ENCODE data around the gene NDST3. TPM values are rescaled to one million over a fixed set of nuclear protein-coding genes. Genes with fewer than 3 reads are reported as not detected.
A peak's percentile ranks its signal among the peaks of the same experiment; 100 is the strongest.
"Not testable (repeated sequence)": the region's sequence is repeated elsewhere in the genome, so short reads cannot be mapped to it uniquely, and the experiment has no call there.

NDST3 gene
- total and polyA plus RNA-seq, 5 donors from 2014 or later, result not detected

GRCh38 chr4:118265312-118266144 lies 231.2 kb downstream of the NDST3 start:
- Mint-ChIP-seq H3K27me3 (peaks cover 35% of the 10 kb centered on the region), H3K27ac (no peak overlapping the region), H3K4me3 (peak overlapping the region; percentile 49 to 75 (median 70)), H3K9me3 (peaks cover 0 to 2% (median 0%) of the 10 kb centered on the region in 7 donors), H3K4me1 (peaks cover 0 to 10% (median 3%) of the 10 kb centered on the region in 4 donors), H3K36me3 (no peaks in the 10 kb centered on the region)
- peak in 1 of 3 donors; percentile 21 for DNase-seq
- Histone ChIP-seq H3K27ac (ENCODE audit: insufficient read depth, low read length, poor library complexity, severe bottlenecking) (no peak overlapping the region), H3K9me3 (ENCODE audit: control insufficient read depth in 2 of 2, low read length in 2 of 2) (no peaks in the 10 kb centered on the region), H3K4me1 (ENCODE audit: control insufficient read depth, insufficient read depth, low read length, poor library complexity, severe bottlenecking) (no peaks in the 10 kb centered on the region), H3K4me3 (ENCODE audit: low read depth, low read length) (no peak overlapping the region), H3K27me3 (ENCODE audit: control insufficient read depth, insufficient read depth, low read length) (peaks cover 6% of the 10 kb centered on the region), H3K36me3 (ENCODE audit: control insufficient read depth, insufficient read depth, low read length) (no peaks in the 10 kb centered on the region)
- ATAC-seq (ENCODE audit: low read depth in 2 of 2), result peak in 1 of 2 donors; percentile 19

- DNase-seq; H3K36me3 Mint-ChIP-seq; H3K9me3 Mint-ChIP-seq; H3K27me3 ChIP-seq (ENCODE audit: control insufficient read depth, insufficient read depth, low read length); ATAC-seq (ENCODE audit: low read depth in 2 of 2); H3K27ac Mint-ChIP-seq; H3K27ac ChIP-seq (ENCODE audit: insufficient read depth, low read length, poor library complexity, severe bottlenecking); H3K4me3 ChIP-seq (ENCODE audit: low read depth, low read length); H3K36me3 ChIP-seq (ENCODE audit: control insufficient read depth, insufficient read depth, low read length); H3K4me1 ChIP-seq (ENCODE audit: control insufficient read depth, insufficient read depth, low read length, poor library complexity, severe bottlenecking); H3K9me3 ChIP-seq (ENCODE audit: control insufficient read depth in 2 of 2, low read length in 2 of 2): not testable (repeated sequence)
- H3K4me3 Mint-ChIP-seq, result peak overlapping the region; percentile 4 to 75 (median 25)
- H3K27me3 Mint-ChIP-seq, result peaks cover 37% of the 10 kb centered on the region
- H3K4me1 Mint-ChIP-seq, result peaks cover 0 to 13% (median 3%) of the 10 kb centered on the region in 4 donors
Observed at GRCh38 chr4:118266145-118266496, 231.8 kb downstream of the NDST3 start.

GRCh38 chr4:118268780-118269179 lies 234.5 kb downstream of the NDST3 start:
- no peaks in the 10 kb centered on the region for H3K36me3 ChIP-seq (ENCODE audit: control insufficient read depth, insufficient read depth, low read length)
- Mint-ChIP-seq H3K9me3 (peaks cover 0 to 2% (median 0%) of the 10 kb centered on the region in 7 donors), H3K27ac (no peak overlapping the region), H3K27me3 (peaks cover 31% of the 10 kb centered on the region), H3K4me3 (no peak overlapping the region), H3K4me1 (peaks cover 0 to 13% (median 3%) of the 10 kb centered on the region in 4 donors), H3K36me3 (no peaks in the 10 kb centered on the region)
- peaks cover 12% of the 10 kb centered on the region for H3K27me3 ChIP-seq (ENCODE audit: control insufficient read depth, insufficient read depth, low read length)
- H3K4me1 ChIP-seq (ENCODE audit: control insufficient read depth, insufficient read depth, low read length, poor library complexity, severe bottlenecking), result no peaks in the 10 kb centered on the region
- no peak overlapping the region for H3K27ac ChIP-seq (ENCODE audit: insufficient read depth, low read length, poor library complexity, severe bottlenecking)
- ATAC-seq (ENCODE audit: low read depth in 2 of 2), result no peak
- no peak for DNase-seq
- H3K9me3 ChIP-seq (ENCODE audit: control insufficient read depth in 2 of 2, low read length in 2 of 2), result no peaks in the 10 kb centered on the region
- H3K4me3 ChIP-seq (ENCODE audit: low read depth, low read length), result no peak overlapping the region

- Mint-ChIP-seq H3K9me3 (peaks cover 0 to 2% (median 0%) of the 10 kb centered on the region in 7 donors), H3K4me1 (peaks cover 0 to 13% (median 2%) of the 10 kb centered on the region in 4 donors), H3K36me3 (no peaks in the 10 kb centered on the region), H3K27ac (no peak overlapping the region), H3K27me3 (peaks cover 19% of the 10 kb centered on the region), H3K4me3 (no peak overlapping the region)
- Histone ChIP-seq H3K27ac (ENCODE audit: insufficient read depth, low read length, poor library complexity, severe bottlenecking) (no peak overlapping the region), H3K27me3 (ENCODE audit: control insufficient read depth, insufficient read depth, low read length) (peaks cover 10% of the 10 kb centered on the region), H3K4me1 (ENCODE audit: control insufficient read depth, insufficient read depth, low read length, poor library complexity, severe bottlenecking) (no peaks in the 10 kb centered on the region), H3K4me3 (ENCODE audit: low read depth, low read length) (no peak overlapping the region), H3K9me3 (ENCODE audit: control insufficient read depth in 2 of 2, low read length in 2 of 2) (no peaks in the 10 kb centered on the region), H3K36me3 (ENCODE audit: control insufficient read depth, insufficient read depth, low read length) (no peaks in the 10 kb centered on the region)
- ATAC-seq (ENCODE audit: low read depth in 2 of 2) (peak in 1 of 2 donors; percentile 55), DNase-seq (peak in 2 of 3 donors; percentile 48 to 76)
Observed at GRCh38 chr4:118270492-118270891, 236.2 kb downstream of the NDST3 start.

GRCh38 chr4:118271788-118272187 lies 237.5 kb downstream of the NDST3 start:
- DNase-seq, result no peak
- no peaks in the 10 kb centered on the region for H3K36me3 Mint-ChIP-seq
- peaks cover 10% of the 10 kb centered on the region for H3K27me3 ChIP-seq (ENCODE audit: control insufficient read depth, insufficient read depth, low read length)
- ATAC-seq (ENCODE audit: low read depth in 2 of 2), result no peak
- H3K27ac ChIP-seq (ENCODE audit: insufficient read depth, low read length, poor library complexity, severe bottlenecking), result no peak overlapping the region
- no peak overlapping the region for H3K4me3 ChIP-seq (ENCODE audit: low read depth, low read length)
- peaks cover 11% of the 10 kb centered on the region for H3K27me3 Mint-ChIP-seq
- H3K36me3 ChIP-seq (ENCODE audit: control insufficient read depth, insufficient read depth, low read length), result no peaks in the 10 kb centered on the region
- no peak overlapping the region for H3K27ac Mint-ChIP-seq
- no peaks in the 10 kb centered on the region for H3K9me3 Mint-ChIP-seq
- H3K9me3 ChIP-seq (ENCODE audit: control insufficient read depth in 2 of 2, low read length in 2 of 2), result no peaks in the 10 kb centered on the region
- peaks cover 0 to 10% (median 2%) of the 10 kb centered on the region in 4 donors for H3K4me1 Mint-ChIP-seq
- H3K4me3 Mint-ChIP-seq, result no peak overlapping the region
- H3K4me1 ChIP-seq (ENCODE audit: control insufficient read depth, insufficient read depth, low read length, poor library complexity, severe bottlenecking), result no peaks in the 10 kb centered on the region

GRCh38 chr4:118273642-118274041 lies 239.4 kb downstream of the NDST3 start:
- H3K9me3 ChIP-seq (ENCODE audit: control insufficient read depth in 2 of 2, low read length in 2 of 2), result no peaks in the 10 kb centered on the region
- H3K27me3 ChIP-seq (ENCODE audit: control insufficient read depth, insufficient read depth, low read length), result peaks cover 10% of the 10 kb centered on the region
- ATAC-seq (ENCODE audit: low read depth in 2 of 2) (no peak), DNase-seq (no peak)
- peaks cover 2% of the 10 kb centered on the region for H3K36me3 Mint-ChIP-seq
- peaks cover 6% of the 10 kb centered on the region for H3K4me1 ChIP-seq (ENCODE audit: control insufficient read depth, insufficient read depth, low read length, poor library complexity, severe bottlenecking)
- peaks cover 9% of the 10 kb centered on the region for H3K27me3 Mint-ChIP-seq
- no peak overlapping the region for H3K27ac Mint-ChIP-seq
- H3K4me3 Mint-ChIP-seq, result no peak overlapping the region
- no peaks in the 10 kb centered on the region for H3K36me3 ChIP-seq (ENCODE audit: control insufficient read depth, insufficient read depth, low read length)
- H3K4me1 Mint-ChIP-seq, result peaks cover 5 to 17% (median 12%) of the 10 kb centered on the region in 4 donors
- H3K4me3 ChIP-seq (ENCODE audit: low read depth, low read length), result no peak overlapping the region
- no peak overlapping the region for H3K27ac ChIP-seq (ENCODE audit: insufficient read depth, low read length, poor library complexity, severe bottlenecking)
- H3K9me3 Mint-ChIP-seq, result no peaks in the 10 kb centered on the region

GRCh38 chr4:118276580-118276979 lies 242.3 kb downstream of the NDST3 start:
- Mint-ChIP-seq H3K9me3 (no peaks in the 10 kb centered on the region), H3K27me3 (no peaks in the 10 kb centered on the region), H3K4me3 (peak overlapping the region in 2 of 4 donors; percentile 2 to 89), H3K27ac (no peak overlapping the region), H3K4me1 (peaks cover 10 to 42% (median 28%) of the 10 kb centered on the region in 4 donors), H3K36me3 (peaks cover 7% of the 10 kb centered on the region)
- no peaks in the 10 kb centered on the region for H3K36me3 ChIP-seq (ENCODE audit: control insufficient read depth, insufficient read depth, low read length)
- no peak overlapping the region for H3K4me3 ChIP-seq (ENCODE audit: low read depth, low read length)
- DNase-seq, result no peak
- H3K4me1 ChIP-seq (ENCODE audit: control insufficient read depth, insufficient read depth, low read length, poor library complexity, severe bottlenecking), result peaks cover 30% of the 10 kb centered on the region
- peaks cover 5% of the 10 kb centered on the region for H3K27me3 ChIP-seq (ENCODE audit: control insufficient read depth, insufficient read depth, low read length)
- H3K9me3 ChIP-seq (ENCODE audit: control insufficient read depth in 2 of 2, low read length in 2 of 2), result no peaks in the 10 kb centered on the region
- no peak overlapping the region for H3K27ac ChIP-seq (ENCODE audit: insufficient read depth, low read length, poor library complexity, severe bottlenecking)
- ATAC-seq (ENCODE audit: low read depth in 2 of 2), result no peak

- H3K27ac ChIP-seq (ENCODE audit: insufficient read depth, low read length, poor library complexity, severe bottlenecking), result peak overlapping the region; percentile 98
- Mint-ChIP-seq H3K27me3 (no peaks in the 10 kb centered on the region), H3K36me3 (peaks cover 12% of the 10 kb centered on the region), H3K27ac (peak overlapping the region in 2 of 3 donors; percentile 99 to 100), H3K4me1 (peaks cover 10 to 48% (median 31%) of the 10 kb centered on the region in 4 donors), H3K4me3 (peak overlapping the region; percentile 29 to 89 (median 40)), H3K9me3 (no peaks in the 10 kb centered on the region)
- ATAC-seq (ENCODE audit: low read depth in 2 of 2), result no peak
- H3K9me3 ChIP-seq (ENCODE audit: control insufficient read depth in 2 of 2, low read length in 2 of 2), result no peaks in the 10 kb centered on the region
- H3K4me1 ChIP-seq (ENCODE audit: control insufficient read depth, insufficient read depth, low read length, poor library complexity, severe bottlenecking), result peaks cover 30% of the 10 kb centered on the region
- no peak for DNase-seq
- peaks cover 6% of the 10 kb centered on the region for H3K36me3 ChIP-seq (ENCODE audit: control insufficient read depth, insufficient read depth, low read length)
- H3K27me3 ChIP-seq (ENCODE audit: control insufficient read depth, insufficient read depth, low read length), result no peaks in the 10 kb centered on the region
- H3K4me3 ChIP-seq (ENCODE audit: low read depth, low read length), result peak overlapping the region; percentile 97
Observed at GRCh38 chr4:118277243-118277642, 243.0 kb downstream of the NDST3 start.

Data from CD4-positive, CD25-positive, alpha-beta regulatory T cell (primary cell).